Measurements from ENCODE around the gene BEND3.

GRCh38 chr6:107068691-107069630 is 46.4 kb downstream of the BEND3 start:
- TF ChIP-seq POLR2AphosphoS5 (IDR thresholded peaks at IDR 0.05; ENCODE audit: low read depth, low read length) (no peak), SIN3A (IDR thresholded peaks at IDR 0.05; ENCODE audit: borderline replicate concordance, insufficient read depth, low read length) (no peak), FOXP2 (optimal IDR thresholded peaks at IDR 0.05; ENCODE audit: borderline replicate concordance, extremely low read depth, extremely low read length, insufficient read depth) (no peak)
- TF ChIP-seq, protein P1, sequence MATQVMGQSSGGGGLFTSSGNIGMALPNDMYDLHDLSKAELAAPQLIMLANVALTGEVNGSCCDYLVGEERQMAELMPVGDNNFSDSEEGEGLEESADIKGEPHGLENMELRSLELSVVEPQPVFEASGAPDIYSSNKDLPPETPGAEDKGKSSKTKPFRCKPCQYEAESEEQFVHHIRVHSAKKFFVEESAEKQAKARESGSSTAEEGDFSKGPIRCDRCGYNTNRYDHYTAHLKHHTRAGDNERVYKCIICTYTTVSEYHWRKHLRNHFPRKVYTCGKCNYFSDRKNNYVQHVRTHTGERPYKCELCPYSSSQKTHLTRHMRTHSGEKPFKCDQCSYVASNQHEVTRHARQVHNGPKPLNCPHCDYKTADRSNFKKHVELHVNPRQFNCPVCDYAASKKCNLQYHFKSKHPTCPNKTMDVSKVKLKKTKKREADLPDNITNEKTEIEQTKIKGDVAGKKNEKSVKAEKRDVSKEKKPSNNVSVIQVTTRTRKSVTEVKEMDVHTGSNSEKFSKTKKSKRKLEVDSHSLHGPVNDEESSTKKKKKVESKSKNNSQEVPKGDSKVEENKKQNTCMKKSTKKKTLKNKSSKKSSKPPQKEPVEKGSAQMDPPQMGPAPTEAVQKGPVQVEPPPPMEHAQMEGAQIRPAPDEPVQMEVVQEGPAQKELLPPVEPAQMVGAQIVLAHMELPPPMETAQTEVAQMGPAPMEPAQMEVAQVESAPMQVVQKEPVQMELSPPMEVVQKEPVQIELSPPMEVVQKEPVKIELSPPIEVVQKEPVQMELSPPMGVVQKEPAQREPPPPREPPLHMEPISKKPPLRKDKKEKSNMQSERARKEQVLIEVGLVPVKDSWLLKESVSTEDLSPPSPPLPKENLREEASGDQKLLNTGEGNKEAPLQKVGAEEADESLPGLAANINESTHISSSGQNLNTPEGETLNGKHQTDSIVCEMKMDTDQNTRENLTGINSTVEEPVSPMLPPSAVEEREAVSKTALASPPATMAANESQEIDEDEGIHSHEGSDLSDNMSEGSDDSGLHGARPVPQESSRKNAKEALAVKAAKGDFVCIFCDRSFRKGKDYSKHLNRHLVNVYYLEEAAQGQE (IDR thresholded peaks at IDR 0.05; ENCODE audit: insufficient read depth in 1 of 2, low read depth in 2 of 2, low read length in 2 of 2): no peak

Data from PFSK-1 (cell line).